ENCODE results near the gene CCDC102A. TPM values are rescaled to one million over a fixed set of nuclear protein-coding genes. Genes with fewer than 3 reads are reported as not detected.

The CCDC102A gene
- total RNA-seq, 1 donor from 2014 or later: 11.3 TPM

- Histone ChIP-seq H3K4me1 (peaks cover 13% of the 10 kb centered on the region), H3K4me3 (no peak overlapping the region), H3K27ac (replicated peaks) (no peak overlapping the region), H3K36me3 (peaks cover 24% of the 10 kb centered on the region), H3K9me3 (replicated peaks) (no peaks in the 10 kb centered on the region), H3K27me3 (ENCODE audit: low read depth) (no peaks in the 10 kb centered on the region)
- TF ChIP-seq CTCF (IDR thresholded peaks at IDR 0.05; ENCODE audit: borderline replicate concordance): peak; percentile 99
- intact Hi-C loops (cut with micrococcal nuclease): no loop called here
- peak; percentile 78 for DNase-seq
Measured at GRCh38 chr16:57519796-57520360, 16.5 kb downstream of the CCDC102A start.

- no peaks in the 10 kb centered on the region for H3K27me3 ChIP-seq (ENCODE audit: low read depth)
- H3K4me3 ChIP-seq: no peak overlapping the region
- peaks cover 12% of the 10 kb centered on the region for H3K4me1 ChIP-seq
- DNase-seq: no peak
- no peak for TF ChIP-seq CTCF (IDR thresholded peaks at IDR 0.05; ENCODE audit: borderline replicate concordance)
- no peaks in the 10 kb centered on the region for H3K9me3 ChIP-seq (replicated peaks)
- H3K27ac ChIP-seq (replicated peaks): no peak overlapping the region
- intact Hi-C loops (cut with micrococcal nuclease): no loop called here
- H3K36me3 ChIP-seq: peaks cover 24% of the 10 kb centered on the region
Measured at GRCh38 chr16:57518922-57519321, 17.4 kb downstream of the CCDC102A start.

- H3K4me3 ChIP-seq: no peak overlapping the region
Measured at GRCh38 chr16:57518520-57518919, 17.9 kb downstream of the CCDC102A start.

GRCh38 chr16:57517397-57518367 lies 18.7 kb downstream of the CCDC102A start:
- no peak for TF ChIP-seq CTCF (IDR thresholded peaks at IDR 0.05; ENCODE audit: borderline replicate concordance)
- peaks cover 12% of the 10 kb centered on the region for H3K4me1 ChIP-seq
- no peak for DNase-seq
- no peaks in the 10 kb centered on the region for H3K9me3 ChIP-seq (replicated peaks)
- H3K4me3 ChIP-seq: no peak overlapping the region
- H3K27ac ChIP-seq (replicated peaks): no peak overlapping the region
- H3K36me3 ChIP-seq: peaks cover 30% of the 10 kb centered on the region
- H3K27me3 ChIP-seq (ENCODE audit: low read depth): no peaks in the 10 kb centered on the region
- intact Hi-C loops (cut with micrococcal nuclease): no loop called here

More at GRCh38 chr16:57518520-57518919, 17.9 kb downstream of the CCDC102A start:
- intact Hi-C loops (cut with micrococcal nuclease): no loop called here
- Histone ChIP-seq H3K27ac (replicated peaks) (no peak overlapping the region), H3K36me3 (peaks cover 28% of the 10 kb centered on the region), H3K27me3 (ENCODE audit: low read depth) (no peaks in the 10 kb centered on the region), H3K4me1 (peaks cover 12% of the 10 kb centered on the region), H3K9me3 (replicated peaks) (no peaks in the 10 kb centered on the region)
- no peak for DNase-seq
- no peak for TF ChIP-seq CTCF (IDR thresholded peaks at IDR 0.05; ENCODE audit: borderline replicate concordance)

GRCh38 chr16:57516773-57517172 lies 19.6 kb downstream of the CCDC102A start:
- intact Hi-C loops (cut with micrococcal nuclease): no loop called here
- Histone ChIP-seq H3K4me1 (peaks cover 12% of the 10 kb centered on the region), H3K27ac (replicated peaks) (no peak overlapping the region), H3K4me3 (no peak overlapping the region), H3K27me3 (ENCODE audit: low read depth) (no peaks in the 10 kb centered on the region), H3K36me3 (peaks cover 39% of the 10 kb centered on the region), H3K9me3 (replicated peaks) (no peaks in the 10 kb centered on the region)
- DNase-seq: no peak
- no peak for TF ChIP-seq CTCF (IDR thresholded peaks at IDR 0.05; ENCODE audit: borderline replicate concordance)
